Right lobe of liver (tissue), 4 donors: ENCODE measurements around the gene KRT81.

ENCODE experiments used
- CTCF ChIP-seq, 4 donors: fragments of 200-600 bp in 3 of 4; fragments of 450-650 bp in 1 of 4; IDR thresholded peaks; one replicate each; pipeline versions ENCODE4 v1.5.1 to v1.8.0; 2016 to 2022; ENCODE audit warnings: antibody characterized with exemption in 4 of 4, mild to moderate bottlenecking in 2 of 4
- POLR2A ChIP-seq: fragments of 450-650 bp; IDR thresholded peaks from one replicate; pipeline ENCODE4 v1.6.1; 2017; ENCODE audit warnings: antibody characterized with exemption, mild to moderate bottlenecking
- donor health status: DM: no; HTN: no; CAD: no.
- donor health status: DM: no; HTN: no; CAD: no.
- donor health status: DM: no; HTN: yes; CAD: no.

GRCh38 chr12:52323416-52324152 lies 32.2 kb upstream of the KRT81 start:
- TF ChIP-seq CTCF (IDR thresholded peaks at IDR 0.05): no peak
- no peak for TF ChIP-seq POLR2A
